Measurements from ENCODE around the gene DCAF6. TPM values are rescaled to one million over a fixed set of nuclear protein-coding genes. Genes with fewer than 3 reads are reported as not detected.
"Not testable (repeated sequence)": the region's sequence is repeated elsewhere in the genome, so short reads cannot be mapped to it uniquely, and the experiment has no call there.

DCAF6 gene
- total RNA-seq, 2 donors from 2014 or later, result 28.1 to 33.0 TPM

DNA sequence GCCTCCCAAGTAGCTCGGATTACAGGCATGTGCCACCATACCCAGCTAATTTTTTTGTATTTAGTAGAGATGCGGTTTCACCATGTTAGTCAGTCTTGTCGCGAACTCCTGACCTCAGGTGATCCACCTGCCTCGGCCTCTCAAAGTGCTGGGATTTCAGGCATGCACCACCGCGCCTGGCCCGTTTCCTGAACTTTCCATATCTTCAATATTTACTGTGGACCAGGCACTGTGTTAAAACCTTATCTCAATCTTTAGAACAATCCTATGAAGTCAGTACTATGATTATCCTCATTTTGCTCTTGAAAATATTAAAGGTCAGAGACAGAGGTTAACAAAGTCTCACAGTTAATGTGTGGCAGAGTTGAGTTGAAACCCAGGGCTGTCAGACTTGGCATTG is 20.9 kb upstream of the DCAF6 start:
- Mint-ChIP-seq H3K9me3 (no peaks in the 10 kb centered on the region), H3K36me3 (no peaks in the 10 kb centered on the region), H3K27ac (peak overlapping the region in 1 of 2 donors; percentile 34)
- ATAC-seq (no peak), DNase-seq (ENCODE audit: low spot score in 2 of 2) (no peak)

DNA sequence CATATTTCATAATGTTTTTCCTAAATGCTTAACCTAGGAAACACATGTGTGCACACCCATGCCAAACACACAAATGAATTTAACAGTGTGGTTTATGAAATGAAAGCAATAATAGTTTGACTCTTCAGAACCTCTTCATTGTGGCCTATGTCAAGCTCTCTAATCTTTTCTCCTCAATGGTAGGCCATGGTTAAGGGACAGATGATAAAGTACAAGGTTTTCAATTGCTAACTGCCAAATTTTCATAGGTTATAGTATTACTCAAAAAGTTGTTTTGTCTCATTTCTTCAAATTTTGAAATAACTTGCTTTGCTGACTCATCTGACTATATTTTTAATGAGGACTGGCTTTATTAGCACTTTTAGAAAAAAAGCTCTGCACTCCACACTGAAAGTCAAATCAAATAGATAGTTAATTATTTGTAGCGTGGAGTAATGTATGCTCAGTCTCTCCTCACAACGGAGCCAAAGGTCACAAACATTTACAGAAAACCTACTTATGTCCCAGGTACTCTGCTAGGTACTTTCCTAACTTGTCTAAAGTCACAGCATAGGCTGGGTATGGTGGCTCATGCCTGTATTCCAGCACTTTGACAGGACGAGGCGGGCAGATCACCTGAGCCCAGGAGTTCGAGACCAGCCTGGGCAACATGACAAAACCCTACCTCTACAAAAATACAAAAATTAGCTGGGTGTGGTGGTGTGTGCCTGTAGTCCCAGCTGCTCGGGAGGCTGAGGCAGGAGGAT is 19.5 kb upstream of the DCAF6 start:
- no peak for DNase-seq (ENCODE audit: low spot score in 2 of 2)
- Mint-ChIP-seq H3K36me3 (no peaks in the 10 kb centered on the region), H3K27ac (no peak overlapping the region), H3K9me3 (no peaks in the 10 kb centered on the region)
- ATAC-seq, result no peak

DNA sequence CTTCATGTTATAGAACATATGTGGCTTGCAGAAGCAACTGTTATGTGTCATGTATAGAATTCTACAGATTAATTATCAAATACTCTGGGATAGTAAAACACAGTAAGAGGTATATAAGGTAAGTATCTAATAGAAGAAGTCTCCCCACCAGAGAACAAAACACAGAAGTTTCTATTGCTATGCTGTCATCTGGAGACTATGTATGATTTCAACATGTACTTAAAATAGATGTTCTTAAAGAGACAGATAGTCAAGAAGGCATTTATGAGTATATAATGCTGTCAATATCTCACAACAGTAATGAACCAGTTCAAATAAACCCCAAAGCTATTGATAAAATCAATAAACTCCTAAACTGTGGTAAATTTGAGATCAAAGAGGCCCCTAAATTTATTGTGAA is 14.5 kb upstream of the DCAF6 start:
- H3K36me3 Mint-ChIP-seq, result peaks cover 4% of the 10 kb centered on the region in 2 donors
- no peak for ATAC-seq
- DNase-seq (ENCODE audit: low spot score in 2 of 2), result no peak
- H3K9me3 Mint-ChIP-seq, result no peaks in the 10 kb centered on the region
- H3K27ac Mint-ChIP-seq, result no peak overlapping the region

DNA sequence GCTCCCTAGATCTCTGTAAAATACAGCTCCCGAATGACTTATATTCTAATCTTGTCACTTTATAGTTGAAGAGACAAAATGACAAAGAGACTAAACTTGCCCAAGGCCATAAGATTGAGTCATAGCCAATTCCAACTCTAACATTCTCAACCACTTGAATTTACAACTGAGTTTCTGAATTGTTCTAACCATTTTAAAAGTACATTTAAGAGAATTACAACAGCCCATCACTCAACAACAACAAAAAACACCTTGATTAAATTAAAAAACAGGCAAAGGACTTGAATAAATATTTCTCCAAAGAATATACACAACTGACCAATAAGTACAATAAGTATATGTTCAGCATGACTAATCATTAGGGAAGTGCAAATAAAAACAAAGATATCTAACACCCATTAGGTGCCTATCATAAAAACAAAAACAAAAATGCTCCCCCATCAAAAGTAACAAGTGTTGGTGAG is 13.8 kb upstream of the DCAF6 start:
- Mint-ChIP-seq H3K27ac (no peak overlapping the region), H3K36me3 (peaks cover 4% of the 10 kb centered on the region in 2 donors), H3K9me3 (no peaks in the 10 kb centered on the region)
- ATAC-seq (no peak), DNase-seq (ENCODE audit: low spot score in 2 of 2) (no peak)

DNA sequence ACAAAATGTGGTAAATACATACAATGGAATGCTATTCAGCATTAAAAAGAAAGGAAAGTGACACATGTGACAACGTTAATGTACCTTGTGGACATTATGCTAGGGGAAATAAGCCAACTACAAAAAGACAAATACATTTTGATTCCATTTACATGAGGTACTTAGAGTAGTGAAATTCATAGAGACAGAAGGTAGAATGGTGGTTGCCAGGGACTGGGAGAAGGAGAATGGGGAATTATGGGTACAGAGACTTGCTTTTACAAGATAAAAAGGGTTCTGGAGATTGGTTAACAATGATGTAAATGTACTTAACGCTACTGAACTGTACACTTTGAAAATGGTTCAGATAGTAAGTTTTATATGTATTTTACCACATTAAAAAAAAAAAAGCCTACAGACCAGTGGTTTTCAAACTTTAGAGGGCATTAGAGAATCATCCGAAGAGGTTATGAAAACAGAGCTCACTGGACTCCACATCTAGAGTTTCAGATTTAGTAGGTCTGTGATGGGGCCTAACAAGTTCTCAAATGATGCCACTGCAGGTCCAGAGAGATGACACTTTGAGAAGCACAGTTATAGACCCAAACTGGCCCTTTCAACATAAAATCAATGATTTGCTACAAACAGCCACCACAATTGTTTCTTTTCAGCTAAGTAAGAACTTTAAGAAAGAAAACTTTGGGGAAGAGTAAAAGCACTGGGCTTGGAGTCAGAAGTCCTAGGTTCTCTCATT is 13.0 kb upstream of the DCAF6 start:
- ATAC-seq (no peak), DNase-seq (ENCODE audit: low spot score in 2 of 2) (no peak)
- Mint-ChIP-seq H3K9me3 (no peaks in the 10 kb centered on the region), H3K36me3 (peaks cover 4% of the 10 kb centered on the region in 2 donors), H3K27ac (peak overlapping the region in 1 of 2 donors; percentile 15)

DNA sequence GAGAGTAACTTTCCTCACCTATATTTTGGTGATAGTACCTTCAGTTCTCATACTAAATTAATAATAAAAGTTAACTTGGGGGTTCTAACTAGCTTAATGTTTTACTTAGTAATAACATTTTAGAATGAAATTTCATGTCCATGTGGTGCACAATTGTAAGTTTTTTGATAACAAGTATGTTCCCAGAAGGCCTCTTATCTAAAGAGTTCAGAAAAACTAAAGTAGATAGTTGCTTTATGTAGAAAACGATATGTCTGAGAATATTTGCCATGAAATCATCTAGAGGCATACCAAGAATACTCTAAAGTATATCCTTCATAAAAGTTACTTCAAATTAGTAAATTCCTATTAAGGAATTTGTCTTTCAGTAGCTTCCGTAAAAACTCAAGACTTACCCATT is 12.4 kb upstream of the DCAF6 start:
- Mint-ChIP-seq H3K27ac (no peak overlapping the region), H3K9me3 (no peaks in the 10 kb centered on the region), H3K36me3 (peaks cover 4% of the 10 kb centered on the region in 2 donors)
- no peak for ATAC-seq
- DNase-seq (ENCODE audit: low spot score in 2 of 2), result no peak

DNA sequence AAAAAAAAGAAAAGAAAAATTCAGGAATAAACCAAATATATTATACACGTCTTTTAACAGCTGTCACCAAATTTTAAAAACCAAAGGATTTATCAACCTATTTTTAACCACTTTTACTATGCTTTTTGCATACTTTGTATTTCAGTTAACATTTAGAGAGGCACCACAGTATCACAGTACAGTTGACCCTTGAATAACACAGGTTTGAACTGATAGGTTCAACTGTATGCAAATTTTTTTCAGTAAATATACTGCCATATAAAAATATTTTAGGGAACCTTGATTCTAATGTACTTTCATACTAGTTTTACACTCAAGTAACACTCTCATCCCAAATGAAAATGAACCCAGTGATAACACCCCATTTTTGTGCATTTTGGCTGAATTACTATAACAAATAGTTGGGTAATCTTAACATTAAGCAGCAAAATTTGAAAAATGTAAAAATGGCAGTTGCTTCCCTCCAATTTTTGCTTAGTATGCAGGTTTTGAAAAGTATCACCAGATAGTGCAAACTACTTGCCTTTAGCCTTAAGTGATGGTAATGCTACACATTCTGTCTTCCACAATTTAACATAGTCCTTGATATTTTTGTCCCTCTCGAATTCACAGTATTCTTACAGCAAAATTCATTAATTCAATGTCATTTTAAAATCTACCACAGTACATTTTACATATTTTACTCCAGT is 11.8 kb upstream of the DCAF6 start:
- Mint-ChIP-seq H3K27ac (no peak overlapping the region), H3K9me3 (no peaks in the 10 kb centered on the region), H3K36me3 (peaks cover 4% of the 10 kb centered on the region in 2 donors)
- ATAC-seq (no peak), DNase-seq (ENCODE audit: low spot score in 2 of 2) (no peak)

DNA sequence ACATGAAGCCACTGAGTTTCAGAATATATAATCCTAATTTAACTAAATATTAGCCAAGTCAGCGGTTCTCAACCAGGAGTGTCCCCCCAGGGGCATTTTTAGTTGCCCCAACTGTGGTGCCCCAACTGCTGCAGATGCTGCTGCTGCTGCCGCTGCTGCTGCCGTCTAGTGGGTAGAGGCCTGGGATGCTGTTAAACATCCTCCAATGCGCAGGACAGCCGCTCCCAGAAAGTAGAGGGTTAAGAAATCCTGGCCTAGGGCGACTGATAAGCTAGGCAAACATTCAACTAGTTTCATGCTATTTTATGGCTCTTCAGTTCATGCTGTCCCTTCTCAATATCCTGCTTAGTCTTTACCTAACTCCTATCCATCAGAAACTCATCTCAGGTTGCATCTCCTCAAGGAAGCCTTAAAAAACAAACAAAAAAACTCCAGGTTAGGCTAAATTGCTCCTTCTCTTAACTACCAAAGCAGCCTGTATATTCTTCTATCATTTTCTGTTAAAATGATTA is 9.9 kb upstream of the DCAF6 start:
- no peak for ATAC-seq
- Mint-ChIP-seq H3K9me3 (no peaks in the 10 kb centered on the region), H3K27ac (no peak overlapping the region), H3K36me3 (peaks cover 4% of the 10 kb centered on the region in 2 donors)
- DNase-seq (ENCODE audit: low spot score in 2 of 2), result no peak

DNA sequence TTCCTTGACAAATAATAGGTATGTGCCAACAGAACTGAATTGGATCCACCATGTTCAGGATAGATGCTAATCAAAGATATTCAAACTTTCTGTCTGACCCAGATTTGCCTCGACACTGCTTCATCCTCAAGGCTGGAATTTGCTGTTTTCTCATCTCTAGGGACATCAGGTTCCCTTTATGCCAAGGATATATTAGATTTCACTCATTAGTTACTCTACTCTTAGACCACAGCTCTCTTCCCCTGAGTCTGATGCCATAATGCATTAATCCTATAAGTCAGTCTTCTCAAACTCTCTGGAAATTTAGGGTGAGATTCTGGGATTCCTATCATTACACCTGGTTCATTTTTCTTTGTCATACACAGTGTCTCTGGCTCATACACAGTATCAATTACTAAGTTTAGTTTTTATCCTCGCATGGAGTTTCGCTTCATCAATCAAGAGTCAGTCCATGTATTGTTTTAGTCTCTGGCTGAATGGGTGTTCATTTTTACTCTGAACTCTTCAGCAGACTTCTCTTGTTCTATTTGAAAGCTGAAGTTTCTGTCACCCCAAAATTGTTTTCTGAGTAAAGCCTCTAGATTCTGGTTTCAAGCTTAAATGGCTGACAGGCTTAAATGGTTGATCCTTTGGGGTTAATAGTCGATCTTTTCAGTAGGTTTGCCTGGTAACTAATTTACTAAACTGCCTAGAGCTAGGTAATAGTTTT is 9.3 kb upstream of the DCAF6 start:
- Mint-ChIP-seq H3K27ac (no peak overlapping the region), H3K36me3 (peaks cover 4% of the 10 kb centered on the region in 2 donors), H3K9me3 (no peaks in the 10 kb centered on the region)
- ATAC-seq (no peak), DNase-seq (ENCODE audit: low spot score in 2 of 2) (no peak)

DNA sequence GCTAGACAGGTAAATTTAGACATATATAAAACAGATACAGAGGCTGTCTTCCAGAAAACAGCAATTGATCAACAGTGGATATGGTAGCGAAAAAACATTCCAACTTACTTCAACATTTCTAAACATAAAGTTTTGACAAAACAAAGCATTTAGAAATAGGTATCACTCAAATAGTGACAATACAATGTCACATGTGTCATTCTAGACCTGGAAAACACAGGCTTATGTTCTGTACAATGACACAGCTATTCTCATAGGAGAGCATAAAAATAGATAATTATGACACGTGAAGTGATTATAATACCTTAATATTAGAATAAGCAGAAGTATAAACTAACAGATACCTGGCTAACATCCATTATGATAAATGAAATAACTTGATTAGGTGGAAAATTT is 8.0 kb upstream of the DCAF6 start:
- no peaks in the 10 kb centered on the region for H3K36me3 Mint-ChIP-seq

DNA sequence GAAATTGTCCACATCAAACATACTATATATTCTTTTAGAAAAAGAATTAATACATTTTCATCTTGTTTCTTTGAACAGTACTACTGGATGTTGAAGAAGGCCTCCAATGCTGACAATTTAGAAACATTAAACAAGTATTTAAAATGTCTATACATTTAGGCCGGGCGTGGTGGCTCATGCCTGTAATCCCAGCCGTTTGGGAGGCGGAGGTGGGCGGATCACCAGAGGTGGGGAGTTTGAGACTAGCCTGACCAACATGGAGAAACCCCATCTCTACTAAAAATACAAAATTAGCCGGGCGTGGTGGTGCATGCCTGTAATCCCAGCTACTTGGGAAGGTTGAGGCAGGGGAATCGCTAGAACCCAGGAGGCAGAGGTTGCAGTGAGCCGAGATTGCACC is 7.6 kb upstream of the DCAF6 start:
- DNase-seq (ENCODE audit: low spot score in 2 of 2); H3K9me3 Mint-ChIP-seq; ATAC-seq; H3K27ac Mint-ChIP-seq; H3K36me3 Mint-ChIP-seq: not testable (repeated sequence)

More for the DNA sequence above, 8.0 kb upstream of the DCAF6 start:
- ATAC-seq (no peak), DNase-seq (ENCODE audit: low spot score in 2 of 2) (no peak)
- H3K27ac Mint-ChIP-seq, result no peak overlapping the region
- no peaks in the 10 kb centered on the region for H3K9me3 Mint-ChIP-seq

DNA sequence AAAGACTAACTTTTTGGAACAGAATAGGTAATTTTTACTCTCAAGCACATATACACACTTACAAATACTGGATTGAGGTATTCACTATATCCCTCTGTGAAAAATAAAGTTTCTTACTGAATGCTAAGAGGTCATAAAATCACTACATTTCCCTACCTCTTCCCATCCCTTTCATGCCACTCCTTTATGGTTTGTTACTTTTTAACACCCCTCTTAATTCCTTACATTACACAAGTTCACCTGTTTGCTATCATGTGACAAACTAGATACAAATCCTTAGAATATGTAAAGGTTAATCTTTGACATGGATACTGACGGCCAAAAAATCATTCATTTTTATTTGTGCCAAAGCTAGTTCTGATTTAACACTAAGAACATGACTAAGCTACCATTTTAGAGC is 6.8 kb upstream of the DCAF6 start:
- H3K27ac Mint-ChIP-seq, result no peak overlapping the region
- ATAC-seq, result no peak
- peaks cover 0 to under 1% of the 10 kb centered on the region in 2 donors for H3K36me3 Mint-ChIP-seq
- DNase-seq (ENCODE audit: low spot score in 2 of 2), result no peak
- no peaks in the 10 kb centered on the region for H3K9me3 Mint-ChIP-seq

DNA sequence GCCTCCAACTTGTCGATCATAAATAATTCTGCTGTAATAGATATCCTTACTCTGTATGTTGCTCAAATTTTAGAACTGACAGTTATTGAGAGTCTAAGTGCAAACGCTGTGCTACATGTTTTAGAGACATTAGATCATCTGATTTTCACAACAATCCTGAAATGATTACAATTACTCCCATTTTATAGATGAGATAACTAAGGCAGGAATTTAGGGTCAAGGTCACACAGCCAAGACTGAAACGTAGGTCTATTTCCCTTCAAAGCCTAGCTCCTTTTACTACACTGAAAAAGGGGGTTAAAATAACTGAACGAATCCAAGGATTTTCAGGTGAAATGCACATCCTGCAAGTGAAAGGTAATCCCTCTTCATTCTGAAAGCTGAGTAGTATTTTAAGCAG is 2.7 kb upstream of the DCAF6 start:
- peaks cover 15 to 21% of the 10 kb centered on the region in 2 donors for H3K36me3 Mint-ChIP-seq
- ATAC-seq, result no peak
- no peaks in the 10 kb centered on the region for H3K9me3 Mint-ChIP-seq
- DNase-seq (ENCODE audit: low spot score in 2 of 2), result no peak
- H3K27ac Mint-ChIP-seq, result no peak overlapping the region

DNA sequence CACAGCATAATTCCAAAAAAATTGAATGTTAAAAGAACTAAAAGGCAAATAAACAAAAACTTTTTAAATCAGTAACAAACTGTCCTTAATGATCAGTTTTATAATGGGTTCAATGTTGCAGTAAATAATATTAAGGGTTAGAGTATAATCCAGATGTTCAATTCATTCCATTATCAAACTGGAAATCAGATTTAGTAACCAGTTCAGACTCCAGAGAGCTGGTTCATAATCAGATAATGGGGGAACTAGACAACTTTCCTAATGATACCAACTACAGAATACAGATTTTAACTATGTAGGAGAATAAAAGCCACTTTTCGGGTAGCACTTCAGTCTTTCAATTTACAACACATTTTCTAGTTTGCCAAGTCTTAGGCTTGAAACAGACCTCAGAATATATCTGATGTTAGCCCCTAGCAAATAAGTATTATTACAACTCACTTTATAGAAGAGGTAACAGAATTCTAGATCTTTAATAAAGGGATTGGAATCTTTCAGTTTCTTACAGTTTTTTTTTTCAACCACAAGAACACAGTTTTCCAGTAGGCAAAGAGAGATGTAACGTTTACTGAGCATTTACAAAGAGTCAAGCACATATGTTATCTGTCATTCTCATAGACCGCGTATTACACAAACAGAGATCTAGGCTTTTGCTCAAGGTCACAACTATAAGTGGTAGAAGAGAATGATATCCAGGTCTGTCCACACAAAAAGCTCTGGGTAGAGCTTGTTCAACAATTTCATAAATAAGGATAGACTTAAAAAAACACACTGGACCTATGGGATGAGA is 1.9 kb upstream of the DCAF6 start:
- Mint-ChIP-seq H3K27ac (peak overlapping the region; percentile 94 to 99), H3K36me3 (peaks cover 15 to 21% of the 10 kb centered on the region in 2 donors), H3K9me3 (no peaks in the 10 kb centered on the region)
- no peak for DNase-seq (ENCODE audit: low spot score in 2 of 2)
- ATAC-seq, result no peak

DNA sequence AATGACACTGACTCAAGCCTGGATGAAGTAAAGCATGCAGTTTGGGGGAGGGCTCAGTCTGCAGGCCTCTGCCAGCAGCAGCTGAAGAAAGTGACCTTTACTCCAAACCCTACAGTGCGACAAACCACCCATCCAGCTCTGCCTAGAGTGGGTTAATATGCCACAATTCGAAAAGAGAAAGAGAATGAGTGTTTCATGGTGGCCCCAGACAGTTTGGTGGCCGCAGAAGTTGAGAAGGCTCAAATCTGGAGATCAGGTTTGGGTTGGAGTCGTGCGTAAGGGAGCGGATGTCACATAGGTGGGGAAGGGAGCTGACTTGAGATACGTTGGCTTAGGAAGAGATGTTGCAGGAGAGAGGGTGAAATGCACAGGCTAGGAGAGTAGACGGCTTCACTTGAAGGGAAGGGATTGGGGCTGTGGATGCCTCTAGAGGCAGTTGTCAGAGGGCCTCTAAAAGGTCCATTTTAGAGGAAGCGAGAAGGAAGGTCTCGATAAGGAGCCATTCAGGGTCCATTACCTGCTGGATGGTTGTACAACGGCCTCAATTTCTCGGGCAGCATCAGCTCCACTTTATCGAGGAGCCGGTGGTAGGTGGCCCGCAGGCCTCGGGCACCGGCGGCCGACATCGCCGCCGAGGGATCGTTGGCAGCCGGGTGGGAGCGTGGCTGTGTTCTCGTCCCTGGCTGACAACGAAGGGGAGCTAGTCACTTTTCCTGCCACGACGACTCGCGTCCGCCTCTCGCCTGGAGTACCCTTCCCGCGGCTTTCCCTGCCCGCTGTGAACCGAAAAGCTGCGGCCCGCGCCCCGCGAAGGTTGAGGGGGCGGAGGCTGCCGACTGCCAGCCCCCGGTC is 1.0 kb upstream of the DCAF6 start:
- DNase-seq (ENCODE audit: low spot score in 2 of 2), result peak; percentile 41 to 60
- ATAC-seq, result peak; percentile 8 to 45
- H3K9me3 Mint-ChIP-seq, result no peaks in the 10 kb centered on the region
- H3K27ac Mint-ChIP-seq, result peak overlapping the region; percentile 94 to 99
- peaks cover 15 to 21% of the 10 kb centered on the region in 2 donors for H3K36me3 Mint-ChIP-seq
